GM19035 (cell line): ENCODE results near the gene GREB1.

ENCODE experiments used
- ATAC-seq: cut with Tn5 transposase; IDR thresholded peaks from one replicate; pipeline ENCODE4 v1.9.1; 2021; ENCODE audit not compliant: unreplicated experiment

Gene GREB1

GRCh38 chr2:11559066-11559785 is 25.4 kb downstream of the GREB1 start:
- no peak for ATAC-seq

- no peak for ATAC-seq
Observed at GRCh38 chr2:11559786-11560155, 25.9 kb downstream of the GREB1 start.

GRCh38 chr2:11560806-11561205 is 27.0 kb downstream of the GREB1 start:
- no peak for ATAC-seq

- no peak for ATAC-seq
Observed at GRCh38 chr2:11562011-11562410, 28.2 kb downstream of the GREB1 start.

GRCh38 chr2:11562476-11562875 is 28.6 kb downstream of the GREB1 start:
- ATAC-seq: no peak

- ATAC-seq: no peak
Observed at GRCh38 chr2:11563784-11564666, 30.2 kb downstream of the GREB1 start.

GRCh38 chr2:11564816-11565567 is 31.1 kb downstream of the GREB1 start:
- ATAC-seq: no peak

- no peak for ATAC-seq
Observed at GRCh38 chr2:11566383-11566782, 32.5 kb downstream of the GREB1 start.

- no peak for ATAC-seq
Observed at GRCh38 chr2:11567631-11568031, 33.8 kb downstream of the GREB1 start.

GRCh38 chr2:11568436-11568835 is 34.6 kb downstream of the GREB1 start:
- no peak for ATAC-seq

GRCh38 chr2:11569636-11570035 is 35.8 kb downstream of the GREB1 start:
- no peak for ATAC-seq

- no peak for ATAC-seq
Observed at GRCh38 chr2:11571170-11571569, 37.3 kb downstream of the GREB1 start.

GRCh38 chr2:11572996-11573395 is 39.2 kb downstream of the GREB1 start:
- ATAC-seq: no peak

GRCh38 chr2:11573418-11574175 is 39.8 kb downstream of the GREB1 start:
- ATAC-seq: no peak

GRCh38 chr2:11574176-11575046 is 40.6 kb downstream of the GREB1 start:
- ATAC-seq: no peak

GRCh38 chr2:11576398-11576797 is 42.6 kb downstream of the GREB1 start:
- ATAC-seq: no peak

GRCh38 chr2:11577101-11577883 is 43.4 kb downstream of the GREB1 start:
- ATAC-seq: no peak

GRCh38 chr2:11578081-11578948 is 44.5 kb downstream of the GREB1 start:
- ATAC-seq: no peak
